ENCODE results near the gene CWC27. TPM values are rescaled to one million over a fixed set of nuclear protein-coding genes. Genes with fewer than 3 reads are reported as not detected.

Gene CWC27
- total and polyA plus RNA-seq, 8 donors, result 5.8 to 25.7 (median 14.3) TPM; not detected in 1

GRCh38 chr5:64806537-64806936 is 37.8 kb downstream of the CWC27 start:
- TF ChIP-seq EP300 (IDR thresholded peaks at IDR 0.05) (no peak), POLR2AphosphoS5 (IDR thresholded peaks at IDR 0.05) (no peak), POLR2A (IDR thresholded peaks at IDR 0.05) (no peak), CTCF (IDR thresholded peaks at IDR 0.05) (no peak)
- H3K36me3 ChIP-seq, result peaks cover 0 to 40% (median 34%) of the 10 kb centered on the region in 4 donors
- no peaks in the 10 kb centered on the region for H3K27me3 ChIP-seq
- H3K9me3 ChIP-seq, result no peaks in the 10 kb centered on the region
- no peak overlapping the region for H3K4me3 ChIP-seq
- H3K27ac ChIP-seq, result no peak overlapping the region
- intact Hi-C loops (cut with DNase I; ENCODE audit: low total_unique reads), result no loop called here
- no peaks in the 10 kb centered on the region for H3K4me1 ChIP-seq
- 69 to 90% (median 80%) methylated on average over 2 of the region's 2 CpGs for WGBS, 5 donors
- no peak for DNase-seq

- H3K9me3 ChIP-seq, result no peaks in the 10 kb centered on the region
- no peak for TF ChIP-seq POLR2AphosphoS5 (IDR thresholded peaks at IDR 0.05)
- no peak for TF ChIP-seq EP300 (IDR thresholded peaks at IDR 0.05)
- TF ChIP-seq CTCF (IDR thresholded peaks at IDR 0.05), result no peak
- TF ChIP-seq POLR2A (IDR thresholded peaks at IDR 0.05), result no peak
- 52 to 69% (median 57%) methylated on average over 5 of the region's 5 CpGs for WGBS, 5 donors
- no peak overlapping the region for H3K27ac ChIP-seq
- intact Hi-C loops (cut with DNase I; ENCODE audit: low total_unique reads), result no loop called here
- H3K4me3 ChIP-seq, result no peak overlapping the region
- H3K4me1 ChIP-seq, result no peaks in the 10 kb centered on the region
- peak in 1 of 2 donors; percentile 41 for DNase-seq
- no peaks in the 10 kb centered on the region for H3K27me3 ChIP-seq
- peaks cover 0 to 32% (median 26%) of the 10 kb centered on the region in 4 donors for H3K36me3 ChIP-seq
Measured at GRCh38 chr5:64807520-64807919, 38.8 kb downstream of the CWC27 start.

GRCh38 chr5:64811050-64811640 is 42.4 kb downstream of the CWC27 start:
- intact Hi-C loops (cut with DNase I; ENCODE audit: low total_unique reads), result no loop called here
- WGBS, 5 donors, result 32 to 75% (median 56%) methylated on average over 1 of the region's 1 CpG
- H3K27ac ChIP-seq, result no peak overlapping the region
- TF ChIP-seq POLR2A (IDR thresholded peaks at IDR 0.05), result no peak
- no peak for TF ChIP-seq POLR2AphosphoS5 (IDR thresholded peaks at IDR 0.05)
- TF ChIP-seq CTCF (IDR thresholded peaks at IDR 0.05), result peak in 5 of 7 experiments; percentile 10 to 60 (median 39)
- no peak for TF ChIP-seq EP300 (IDR thresholded peaks at IDR 0.05)
- H3K4me1 ChIP-seq, result no peaks in the 10 kb centered on the region
- H3K9me3 ChIP-seq, result no peaks in the 10 kb centered on the region
- no peaks in the 10 kb centered on the region for H3K27me3 ChIP-seq
- peak in 1 of 2 donors; percentile 80 for DNase-seq
- H3K4me3 ChIP-seq, result no peak overlapping the region
- peaks cover 0 to 16% (median 5%) of the 10 kb centered on the region in 4 donors for H3K36me3 ChIP-seq

DNA sequence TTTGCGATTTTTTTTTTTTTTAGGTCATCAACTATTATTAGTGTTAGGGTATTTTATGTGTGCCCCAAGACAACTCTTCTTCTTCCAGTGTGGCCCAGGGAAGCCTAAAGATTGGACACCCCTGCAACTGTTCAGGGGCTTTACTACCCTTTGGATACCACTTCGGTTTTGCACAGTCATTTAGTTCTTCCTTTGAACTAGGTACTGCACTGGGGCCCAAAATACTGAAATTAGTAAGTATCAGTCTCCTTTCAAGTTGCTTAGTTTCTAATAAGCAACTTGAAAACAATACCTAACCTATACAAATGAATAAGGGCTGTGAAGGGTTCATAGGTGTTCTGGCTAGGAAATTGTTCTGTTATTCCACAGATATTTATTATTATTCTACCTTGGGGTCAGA is 45.3 kb downstream of the CWC27 start:
- intact Hi-C loops (cut with DNase I; ENCODE audit: low total_unique reads), result no loop called here
- Histone ChIP-seq H3K4me1 (peaks cover 0 to 16% (median 6%) of the 10 kb centered on the region in 4 donors), H3K36me3 (peaks cover 0 to 13% (median 2%) of the 10 kb centered on the region in 4 donors), H3K27ac (no peak overlapping the region), H3K4me3 (no peak overlapping the region), H3K27me3 (no peaks in the 10 kb centered on the region), H3K9me3 (no peaks in the 10 kb centered on the region)
- DNase-seq, result no peak
- WGBS, 5 donors, result 79 to 94% (median 83%) methylated on average over 2 of the region's 2 CpGs
- TF ChIP-seq CTCF (IDR thresholded peaks at IDR 0.05) (no peak), POLR2A (IDR thresholded peaks at IDR 0.05) (no peak)

Data from stomach (tissue), 9 donors.